C1 segment of cervical spinal cord (tissue), 14 donors: ENCODE data around the gene GNG2.

Experiments used
- DNase-seq, 14 donors: peaks; one replicate each; lab custom pipeline; 2025; lab: John Stamatoyannopoulos, UW

Gene GNG2

DNA sequence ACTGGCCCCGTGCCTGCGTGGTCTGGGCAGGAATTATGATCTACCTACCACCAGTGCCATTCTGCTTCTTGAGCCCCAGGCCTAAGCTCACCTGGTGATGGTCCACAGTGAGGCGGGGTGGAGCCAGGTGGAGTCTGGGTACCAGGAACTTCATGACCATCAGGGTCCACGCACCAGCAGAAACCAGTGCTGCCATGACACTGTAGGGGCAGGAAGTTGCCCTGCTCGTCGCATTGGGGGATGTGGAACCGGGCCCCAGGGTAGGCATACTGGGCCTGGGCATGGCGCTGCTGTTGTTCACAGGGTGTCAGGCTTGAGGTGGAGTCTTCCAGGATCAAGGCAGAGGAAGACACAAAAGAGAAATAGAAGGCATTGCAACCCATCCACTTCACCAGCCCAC is 158.6 kb downstream of the GNG2 start:
- no peak for DNase-seq
